NCI-H526 (cell line): ENCODE data around the gene PIN1.

Source experiments
- DNase-seq, 2 experiments: peaks; one replicate each; lab custom pipeline; 2025; lab: John Stamatoyannopoulos, UW

Gene PIN1

DNA sequence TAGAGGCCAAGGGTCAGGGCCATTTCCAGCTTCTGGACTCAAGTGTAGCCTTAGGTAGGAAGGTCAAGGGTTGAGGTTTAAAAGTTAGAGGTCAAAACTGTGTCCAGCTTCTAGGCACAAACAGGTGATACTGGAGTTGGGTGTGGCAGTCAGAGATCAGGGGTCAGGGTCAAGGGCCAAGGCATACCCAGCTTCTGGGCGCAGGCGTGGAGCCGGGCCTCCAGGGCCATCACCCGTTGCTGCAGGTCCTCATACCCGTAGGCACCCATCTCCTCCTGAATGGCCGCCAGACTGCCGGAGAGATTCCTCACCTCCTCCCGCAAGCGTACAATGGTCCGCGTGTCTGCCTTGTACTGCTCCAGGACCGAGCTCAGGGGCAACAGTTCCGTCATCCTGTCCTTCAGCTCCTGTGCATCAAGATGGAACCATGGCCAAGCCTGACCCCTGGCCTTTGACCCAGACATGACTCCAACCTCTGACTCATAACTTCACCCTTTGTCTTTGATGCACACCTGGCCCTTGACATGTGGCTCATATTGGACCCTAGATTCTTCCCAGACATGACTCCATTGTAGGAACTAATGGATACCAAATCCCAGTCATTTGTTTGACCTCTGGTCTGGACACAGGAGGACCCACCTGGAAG is 22.1 kb downstream of the PIN1 start:
- no peak for DNase-seq

- DNase-seq: no peak
Measured at GRCh38 chr19:9857920-9858746, 23.0 kb downstream of the PIN1 start.

DNA sequence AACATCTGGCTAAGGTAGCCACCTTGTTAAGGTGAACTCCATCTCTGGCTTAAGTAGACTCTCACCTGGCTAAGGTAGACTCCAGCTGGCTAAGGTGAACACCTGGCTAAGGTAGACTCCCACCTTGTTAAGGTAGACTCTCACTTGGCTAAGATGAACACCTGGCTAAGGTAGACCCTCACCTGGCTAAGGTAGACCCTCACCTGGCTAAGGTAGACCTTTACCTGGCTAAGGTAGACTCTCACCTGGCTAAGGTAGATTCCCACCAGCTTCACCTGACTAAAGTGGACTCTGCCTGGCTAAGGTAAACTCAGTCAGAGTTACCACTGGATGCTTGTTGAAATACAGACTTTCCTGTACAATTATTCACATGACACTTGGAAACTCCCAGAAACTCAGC is 23.6 kb downstream of the PIN1 start:
- DNase-seq: no peak

DNA sequence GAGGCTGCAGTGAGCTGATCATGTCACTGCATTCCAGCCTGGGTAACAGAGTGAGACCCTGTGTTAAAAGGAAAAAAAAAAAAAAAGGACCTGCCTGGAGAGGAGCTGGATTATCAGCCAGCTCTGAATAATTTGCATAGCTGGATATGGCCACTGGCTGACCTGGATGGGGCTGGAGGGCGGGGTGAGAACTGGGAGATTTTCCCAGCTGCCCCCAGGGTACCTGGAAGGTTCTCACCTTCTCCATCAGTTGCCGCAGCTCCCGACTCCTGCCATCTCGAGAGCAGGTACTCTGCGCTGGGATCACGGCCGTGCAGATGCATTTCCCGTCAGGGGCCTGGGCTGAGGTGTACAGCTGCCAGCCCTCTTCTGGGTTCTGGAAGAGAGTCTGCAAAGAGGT is 25.3 kb downstream of the PIN1 start:
- peak in 1 of 2 experiments; percentile 29 for DNase-seq

GRCh38 chr19:9861503-9861902 is 26.4 kb downstream of the PIN1 start:
- DNase-seq: no peak

- DNase-seq: no peak
Measured at GRCh38 chr19:9862938-9863337, 27.8 kb downstream of the PIN1 start.

DNA sequence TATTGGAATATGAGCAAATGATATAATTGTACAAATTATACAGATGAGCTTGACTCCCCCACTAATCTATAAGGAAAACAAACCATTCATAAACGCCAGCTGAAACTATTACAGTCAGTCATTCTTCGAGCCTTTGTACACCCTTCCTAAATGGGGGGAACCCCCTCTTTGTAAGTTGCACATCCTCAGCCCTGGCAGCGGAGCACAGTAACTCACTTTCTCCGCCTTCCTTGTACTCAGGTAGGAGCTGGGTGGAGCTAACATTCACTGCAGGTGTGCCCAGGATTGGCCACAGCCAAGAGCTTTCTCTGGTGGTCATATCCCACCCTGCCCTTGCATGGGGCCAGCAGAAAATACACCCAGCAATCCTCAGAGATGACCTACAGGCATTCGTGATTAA is 28.6 kb downstream of the PIN1 start:
- DNase-seq: no peak

GRCh38 chr19:9865732-9866501 is 30.8 kb downstream of the PIN1 start:
- DNase-seq: no peak

GRCh38 chr19:9868983-9869617 is 34.0 kb downstream of the PIN1 start:
- no peak for DNase-seq

DNA sequence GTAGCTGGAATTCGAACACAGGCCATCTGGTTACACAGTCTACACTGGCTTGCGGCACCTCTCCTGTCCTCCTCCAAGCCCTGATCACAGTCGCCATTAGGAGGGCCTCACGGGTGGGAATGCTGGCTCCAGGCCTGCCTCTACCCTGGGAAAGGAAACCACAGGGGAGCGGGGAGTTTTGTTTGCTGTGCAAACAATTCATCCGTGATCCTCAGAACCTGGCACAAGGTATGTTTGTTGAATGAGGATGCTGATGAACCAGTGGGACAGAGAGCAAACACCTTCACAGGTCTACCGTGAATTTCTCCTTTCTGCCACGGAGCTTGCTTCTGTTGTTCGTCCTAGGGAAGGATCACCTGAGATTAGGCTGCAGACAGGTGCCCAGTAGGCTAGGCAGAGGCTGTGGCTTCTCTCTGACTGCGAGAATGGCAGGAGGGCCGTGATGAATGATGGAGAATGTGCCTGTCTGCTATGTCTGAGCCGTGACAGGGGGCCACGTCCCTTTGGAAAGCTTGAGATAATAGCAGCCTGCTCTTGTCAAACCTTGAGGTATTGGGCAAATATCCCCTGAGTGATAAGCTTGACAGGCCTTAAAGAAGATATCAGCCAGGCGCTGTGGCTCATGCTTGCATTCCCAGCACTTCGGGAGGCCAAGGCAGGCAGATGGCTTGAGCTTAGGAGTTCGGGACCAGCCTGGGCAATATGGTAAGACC is 36.7 kb downstream of the PIN1 start:
- DNase-seq: peak in 1 of 2 experiments; percentile 29

DNA sequence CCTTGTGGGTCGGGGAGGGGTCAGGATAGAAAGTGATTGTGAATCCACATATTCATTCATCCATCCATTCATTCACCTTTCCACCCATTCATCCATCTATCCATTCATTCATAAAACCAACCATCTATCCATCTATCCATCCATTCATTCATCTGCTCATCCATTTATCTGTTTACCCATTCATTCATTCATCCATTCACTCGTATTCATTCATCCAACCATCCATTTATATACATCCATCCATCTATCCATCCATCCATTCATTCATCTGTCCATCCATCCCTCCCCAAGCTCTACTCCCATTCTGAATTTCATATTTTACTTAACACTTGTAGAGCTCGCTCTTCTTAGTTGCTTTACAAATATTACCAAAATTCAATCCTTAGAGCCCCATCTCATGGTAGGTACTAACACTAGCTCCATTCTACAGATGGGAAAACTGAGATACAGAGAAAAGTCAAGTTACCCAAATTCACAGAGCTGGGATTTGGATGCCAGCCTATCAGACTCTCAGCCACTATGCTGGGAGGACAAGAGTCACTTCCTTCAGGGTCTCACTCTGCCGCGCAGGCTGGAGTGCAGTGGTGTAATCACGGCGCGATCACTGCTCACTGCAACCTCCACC is 37.6 kb downstream of the PIN1 start:
- DNase-seq: no peak

DNA sequence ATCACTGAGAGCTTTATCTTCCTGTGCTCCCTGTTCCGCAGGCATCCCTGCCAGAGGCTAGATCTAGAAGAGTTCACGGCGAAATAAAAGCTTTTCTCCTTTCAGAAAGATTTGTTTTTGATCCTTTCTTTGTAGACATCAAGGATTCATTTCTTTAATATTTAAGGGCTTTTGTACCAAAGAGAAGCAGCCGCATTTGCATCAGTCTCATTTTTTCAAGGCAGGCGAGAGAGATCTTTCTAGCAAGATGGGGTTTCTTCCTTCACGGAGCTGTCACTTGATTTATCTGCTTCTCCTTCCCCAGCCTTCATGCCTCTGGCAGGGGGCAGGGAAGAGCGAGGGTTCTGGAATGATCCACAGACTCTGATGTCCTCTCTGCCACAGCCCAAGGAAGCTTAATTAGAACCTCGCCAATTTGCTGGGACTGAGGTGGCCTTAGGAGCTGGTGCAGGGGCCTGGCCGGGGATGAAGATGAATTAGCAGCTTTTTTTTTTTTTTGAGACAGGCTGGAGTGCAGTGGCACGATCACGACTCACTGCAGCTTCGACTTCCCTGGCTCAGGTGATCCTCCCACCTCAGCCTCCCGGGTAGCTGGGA is 40.0 kb downstream of the PIN1 start:
- DNase-seq: no peak

DNA sequence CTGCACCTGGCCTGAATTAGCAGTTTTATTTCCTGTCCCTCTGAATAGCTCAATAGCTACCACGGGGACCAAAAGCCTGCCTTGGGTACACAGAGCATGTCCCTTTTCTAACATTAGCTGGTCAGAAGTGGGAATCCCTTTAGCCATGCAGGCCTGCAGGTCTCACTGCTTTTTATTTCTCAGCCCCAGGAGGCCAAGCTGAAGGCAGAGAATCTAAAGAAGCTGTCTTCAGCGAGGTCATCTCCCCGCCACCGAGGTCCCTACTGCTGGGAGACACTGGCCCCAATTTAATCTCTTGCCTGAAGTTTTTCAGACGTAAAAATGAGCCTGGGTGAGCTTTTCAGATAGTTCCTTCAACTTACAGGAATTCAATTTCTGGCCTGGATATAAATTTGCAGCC is 40.7 kb downstream of the PIN1 start:
- no peak for DNase-seq

DNA sequence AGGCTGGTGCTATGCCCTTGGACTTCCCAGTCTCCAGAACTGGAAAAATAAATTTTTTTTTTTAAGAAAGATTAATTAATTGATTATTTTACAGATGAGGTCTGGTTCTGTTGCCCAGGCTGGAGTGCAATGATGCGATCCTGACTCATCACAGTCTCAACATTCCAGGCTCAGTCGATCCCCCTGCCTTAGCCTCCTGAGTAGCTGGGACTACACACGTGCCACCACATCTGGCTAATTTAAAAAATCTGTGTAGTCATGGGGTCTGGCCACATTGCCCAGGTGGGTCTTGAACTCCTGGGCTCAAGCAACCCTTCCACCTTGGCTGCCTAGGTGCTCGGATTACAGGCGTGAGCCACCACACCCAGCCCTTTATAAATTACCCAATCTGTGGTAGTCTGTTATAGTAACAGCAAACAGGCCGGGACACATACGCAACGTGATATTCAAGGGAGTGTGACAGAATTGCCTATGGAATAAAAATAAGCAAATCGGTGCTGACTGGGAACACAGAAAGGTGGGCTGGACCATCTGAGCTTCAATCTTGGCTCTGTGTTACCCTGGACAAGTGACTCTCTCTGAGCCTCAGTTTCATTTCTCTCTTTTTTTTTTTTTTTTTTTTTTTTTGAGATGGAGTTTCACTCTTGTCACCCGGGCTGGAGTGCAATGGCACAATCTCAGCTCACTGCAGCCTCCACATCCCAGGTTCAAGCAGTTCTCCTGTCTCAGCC is 42.8 kb downstream of the PIN1 start:
- DNase-seq: no peak

GRCh38 chr19:9878511-9879196 is 43.5 kb downstream of the PIN1 start:
- no peak for DNase-seq

DNA sequence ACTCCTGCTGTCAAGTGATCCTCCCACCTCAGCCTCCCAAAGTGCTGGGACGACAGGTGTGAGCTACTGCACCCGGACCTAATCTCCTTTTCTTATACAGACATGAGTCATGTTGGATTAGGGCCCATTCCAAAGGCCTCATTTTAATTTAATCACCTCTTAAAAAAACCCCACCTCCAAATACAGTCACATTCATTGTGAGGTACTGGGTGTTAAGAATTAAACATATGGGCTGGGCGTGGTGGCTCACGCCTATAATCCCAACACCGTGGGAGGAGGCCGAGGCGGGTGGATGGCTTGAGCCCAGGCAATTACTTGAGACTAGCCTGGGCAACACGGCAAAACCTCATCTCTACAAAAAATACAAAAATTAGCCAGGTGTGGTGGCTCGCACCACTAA is 46.6 kb downstream of the PIN1 start:
- no peak for DNase-seq

DNA sequence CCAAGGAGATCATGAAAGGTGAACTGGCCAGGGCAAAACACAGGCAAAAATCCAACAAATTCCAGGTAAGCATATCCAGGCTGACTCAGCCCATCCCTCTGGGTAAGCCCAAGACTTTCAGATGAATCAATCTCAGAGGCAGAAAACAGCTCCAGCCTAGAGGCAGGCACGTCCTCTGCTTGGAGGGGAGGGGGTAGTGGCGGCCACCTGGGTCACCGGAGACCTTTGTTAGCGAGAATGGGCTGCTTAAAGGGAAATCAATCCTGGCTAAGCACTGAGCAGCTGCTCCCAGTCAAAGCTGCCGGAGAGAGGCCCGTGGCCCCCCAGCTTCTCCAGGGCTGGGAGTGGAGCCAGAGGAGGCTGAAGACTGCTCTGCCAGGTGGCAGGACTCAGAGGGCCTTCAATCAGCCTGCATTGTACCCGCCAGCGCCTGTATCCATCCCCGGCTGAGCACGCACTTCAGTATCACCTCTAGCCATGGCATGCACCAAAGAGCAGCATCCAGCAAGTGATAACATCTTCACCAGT is 48.2 kb downstream of the PIN1 start:
- DNase-seq: no peak

DNA sequence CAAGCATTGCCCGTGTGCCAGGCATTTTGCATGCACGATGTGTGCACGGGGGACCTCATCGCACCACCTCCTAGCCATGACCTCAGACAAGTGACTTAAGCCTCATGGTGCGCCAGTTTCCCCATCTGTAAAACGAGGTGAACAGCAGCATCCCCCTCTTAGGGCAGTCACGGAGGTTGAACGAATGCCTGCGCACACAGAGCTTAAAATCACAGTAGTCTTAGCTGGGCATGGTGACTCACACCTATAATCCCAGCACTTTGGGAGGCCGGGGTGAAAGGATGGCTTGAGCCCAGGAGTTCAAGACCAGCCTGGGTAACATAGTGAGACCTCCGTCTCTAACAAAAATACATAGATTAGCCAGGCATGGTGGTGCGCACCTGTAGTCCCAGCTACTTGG is 48.6 kb downstream of the PIN1 start:
- no peak for DNase-seq

DNA sequence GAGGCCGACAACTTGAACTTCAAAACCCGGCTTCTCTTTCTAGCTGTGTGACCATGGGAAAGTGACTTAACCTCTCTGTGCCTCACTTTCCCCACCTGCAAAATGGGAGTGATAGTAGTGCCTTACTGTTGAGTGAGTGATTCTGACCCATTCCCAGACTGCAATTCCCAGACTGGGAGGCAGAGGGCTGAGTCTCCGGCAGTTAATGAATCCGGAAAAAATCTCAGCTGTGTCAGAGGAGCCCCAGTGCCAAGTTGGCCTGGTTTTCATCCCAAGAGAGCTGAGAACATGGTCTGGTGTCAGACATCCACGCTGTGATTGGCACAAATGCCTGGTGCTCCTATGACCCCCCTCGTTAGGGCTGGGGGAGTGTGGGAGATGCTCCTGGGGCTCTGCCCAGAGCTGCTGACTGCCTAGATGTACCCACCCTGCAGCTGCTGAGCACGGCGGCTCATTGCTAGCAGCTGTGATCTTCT is 50.0 kb downstream of the PIN1 start:
- no peak for DNase-seq
